GM19395 (cell line): ENCODE results near the gene ATG16L1.

Experiments used
- ATAC-seq: cut with Tn5 transposase; IDR thresholded peaks from one replicate; pipeline ENCODE4 v1.9.1; 2021; ENCODE audit warnings: mild to moderate bottlenecking, moderate library complexity; ENCODE audit not compliant: unreplicated experiment

The ATG16L1 gene

DNA sequence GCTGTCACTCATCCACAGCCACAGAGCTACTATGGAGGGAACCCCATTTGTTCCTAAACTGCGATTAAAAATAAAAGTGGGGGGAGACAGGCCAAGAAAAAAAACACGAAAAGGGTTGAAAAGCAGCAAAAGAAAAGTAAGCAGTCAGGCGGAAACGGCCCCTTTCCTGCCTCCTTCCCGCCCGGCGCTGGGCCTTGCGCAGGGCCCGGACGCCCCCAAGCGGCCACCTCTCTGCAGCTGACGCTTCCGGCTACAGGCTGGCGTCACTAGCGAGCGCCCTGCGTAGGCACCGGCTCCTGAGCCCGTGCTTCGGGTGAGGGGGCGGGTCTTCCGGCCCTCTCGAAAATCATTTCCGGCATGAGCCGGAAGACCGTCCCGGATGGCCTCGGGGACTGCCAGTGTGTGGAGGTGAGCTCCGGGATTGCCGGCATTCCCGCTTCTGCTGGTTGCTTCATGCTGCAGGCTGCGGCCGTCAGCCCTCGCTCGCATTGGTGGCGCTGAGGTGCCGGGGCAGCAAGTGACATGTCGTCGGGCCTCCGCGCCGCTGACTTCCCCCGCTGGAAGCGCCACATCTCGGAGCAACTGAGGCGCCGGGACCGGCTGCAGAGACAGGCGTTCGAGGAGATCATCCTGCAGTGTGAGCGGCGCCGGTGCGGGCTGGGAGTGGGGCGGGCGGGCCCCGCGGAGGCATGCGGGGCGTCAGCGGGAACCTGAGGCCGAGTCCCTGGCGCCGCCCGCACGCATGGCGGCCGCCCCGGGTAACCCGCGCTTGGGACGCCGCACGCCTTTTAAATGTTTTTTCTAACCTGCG, at the start of gene ATG16L1:
Gene ATG16L1, plus strand, starts transcription at position 368 of the 811 bp plus-strand sequence. Its CDS starts 155 bp downstream, at position 523.
- peak; percentile 94 for ATAC-seq

DNA sequence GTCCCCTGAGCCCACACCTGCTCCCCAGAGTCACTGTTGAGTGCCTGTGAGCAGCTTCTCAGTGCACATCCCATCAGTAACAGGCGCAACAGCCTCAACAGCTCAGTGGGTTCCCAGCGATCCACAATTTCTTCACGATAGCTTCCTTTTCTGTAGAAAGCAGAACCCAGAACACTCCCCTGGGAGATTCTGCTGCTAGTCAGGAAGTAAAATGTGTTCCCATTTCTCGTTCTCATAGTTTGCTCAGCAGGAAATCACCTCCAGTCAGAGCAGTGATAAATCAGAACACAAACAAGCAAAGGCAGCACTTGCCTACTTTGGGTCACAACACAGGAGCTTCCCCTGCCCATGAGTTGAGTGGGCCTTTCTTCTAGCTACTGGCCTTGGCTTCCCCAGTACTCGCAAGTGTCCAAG, 48.9 kb upstream of the ATG16L1 start:
- no peak for ATAC-seq

DNA sequence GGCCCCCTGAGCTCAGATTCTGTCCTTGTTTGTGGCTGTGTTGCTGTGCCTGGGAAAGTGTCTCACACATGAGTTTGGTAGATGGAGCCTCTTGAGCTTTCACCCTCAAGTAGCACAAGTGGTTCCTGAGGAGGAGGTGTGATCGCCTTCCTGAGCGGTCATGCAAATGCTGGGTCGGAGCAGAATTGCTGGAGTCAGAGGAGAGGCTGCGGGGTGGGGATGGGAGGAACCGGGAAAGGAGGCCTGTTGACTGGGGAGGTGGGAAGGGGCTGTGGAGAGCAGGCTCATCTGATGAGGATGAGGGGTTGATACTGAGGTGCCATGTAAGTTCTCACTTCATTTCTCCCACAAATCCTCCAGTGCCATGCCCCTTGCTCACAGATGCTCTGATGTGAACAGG, 48.4 kb upstream of the ATG16L1 start:
- no peak for ATAC-seq

DNA sequence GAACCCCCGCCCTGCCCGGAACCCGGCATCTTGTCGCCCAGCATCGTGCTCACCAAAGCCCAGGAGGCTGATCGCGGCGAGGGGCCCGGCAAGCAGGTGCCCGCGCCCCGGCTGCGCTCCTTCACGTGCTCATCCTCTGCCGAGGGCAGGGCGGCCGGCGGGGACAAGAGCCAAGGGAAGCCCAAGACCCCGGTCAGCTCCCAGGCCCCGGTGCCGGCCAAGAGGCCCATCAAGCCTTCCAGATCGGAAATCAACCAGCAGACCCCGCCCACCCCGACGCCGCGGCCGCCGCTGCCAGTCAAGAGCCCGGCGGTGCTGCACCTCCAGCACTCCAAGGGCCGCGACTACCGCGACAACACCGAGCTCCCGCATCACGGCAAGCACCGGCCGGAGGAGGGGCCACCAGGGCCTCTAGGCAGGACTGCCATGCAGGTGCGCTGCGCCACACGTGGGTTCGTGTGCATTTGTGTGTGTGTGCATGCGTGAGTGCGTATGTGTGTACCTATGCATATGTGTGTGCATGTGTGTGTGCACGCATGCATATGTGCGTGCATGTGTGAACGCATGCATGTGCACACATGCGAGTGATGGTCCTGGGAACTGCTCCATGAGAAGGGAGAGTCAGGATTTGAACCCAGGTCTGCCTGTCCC, 47.1 kb upstream of the ATG16L1 start:
- ATAC-seq = no peak

DNA sequence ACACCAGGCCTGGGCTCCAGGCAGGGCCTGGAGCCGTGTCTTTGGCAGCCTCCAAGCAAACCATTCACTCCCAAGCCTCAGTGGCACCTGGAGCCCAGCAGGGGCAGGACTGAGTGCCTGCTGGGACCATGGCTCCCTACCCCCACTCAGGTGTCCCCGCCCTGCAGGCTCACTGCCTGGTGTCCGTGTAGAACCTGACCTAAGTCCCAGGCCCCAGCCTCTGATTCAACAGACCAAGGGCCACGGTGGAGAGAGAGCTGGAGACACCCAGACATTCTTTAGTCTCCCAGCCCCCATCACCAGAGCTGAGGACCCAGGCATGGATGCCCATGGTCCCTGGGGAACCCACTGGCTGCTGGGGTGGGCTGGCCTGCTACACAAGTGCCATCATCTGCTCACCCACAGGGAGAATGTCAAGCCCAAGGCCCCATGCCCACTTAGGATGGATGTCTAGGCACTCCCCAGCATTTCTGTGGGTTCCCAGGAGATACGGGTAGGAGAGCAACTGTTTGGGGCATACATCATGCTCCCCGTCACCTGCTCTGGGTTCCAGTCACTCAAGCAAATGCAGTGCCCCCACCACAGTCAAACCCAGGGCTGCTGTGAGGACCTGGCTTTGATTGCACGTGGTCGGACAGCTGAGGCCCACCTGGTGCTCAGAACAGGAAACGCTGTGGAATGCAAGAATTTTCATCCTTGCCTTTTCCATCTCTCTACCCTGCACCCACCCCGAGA, 42.9 kb upstream of the ATG16L1 start:
- ATAC-seq = no peak

DNA sequence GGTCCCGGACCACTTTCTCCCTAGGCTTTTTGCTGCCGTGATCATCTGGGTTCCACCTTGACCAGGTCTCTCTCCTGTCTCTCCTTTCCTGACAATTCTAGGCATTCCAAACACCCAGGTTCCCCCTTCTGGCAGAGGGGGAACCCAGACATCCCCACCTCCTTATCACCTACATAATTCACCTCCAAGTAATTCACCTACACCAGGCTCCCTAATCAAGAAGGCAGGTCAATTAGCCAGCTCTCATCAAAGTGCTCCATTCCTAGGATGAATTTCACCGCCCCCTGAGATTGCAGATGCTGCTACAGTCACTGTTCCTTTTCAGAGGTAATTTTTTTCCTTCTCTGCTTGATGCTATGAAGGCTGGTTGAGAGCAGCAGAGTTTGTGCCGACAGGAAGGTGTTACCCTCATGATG, 42.3 kb upstream of the ATG16L1 start:
- no peak for ATAC-seq

DNA sequence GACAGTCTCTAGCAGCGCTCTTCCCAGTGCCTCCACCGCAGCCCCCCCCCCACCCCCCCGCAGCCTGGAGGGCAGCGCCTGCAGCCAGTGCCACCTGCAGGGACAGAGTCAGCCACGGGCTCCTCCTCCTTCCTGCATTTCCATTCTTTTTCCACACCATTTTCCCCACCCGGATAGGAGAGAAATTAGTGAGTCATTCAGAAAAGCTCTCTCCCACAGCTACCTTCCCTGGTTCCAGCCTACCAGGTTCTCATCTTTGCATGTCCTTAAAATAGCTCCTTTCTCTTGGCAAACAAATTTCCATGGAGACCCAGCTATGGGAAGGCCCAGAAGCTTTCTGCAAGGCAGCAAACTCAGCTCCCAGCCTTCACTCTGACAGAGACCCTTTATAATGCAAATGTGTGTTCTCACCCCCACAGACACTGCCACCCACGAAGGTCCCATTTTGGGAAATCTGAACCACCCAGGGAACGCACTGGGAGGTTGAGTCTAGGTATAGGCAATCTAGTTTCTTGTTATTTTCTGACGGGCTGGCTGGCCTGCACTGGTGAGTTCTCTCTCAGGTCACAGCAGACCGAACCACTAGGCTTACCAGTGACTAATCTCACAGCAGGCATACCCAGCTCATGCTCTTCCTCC, 41.8 kb upstream of the ATG16L1 start:
- ATAC-seq = no peak

DNA sequence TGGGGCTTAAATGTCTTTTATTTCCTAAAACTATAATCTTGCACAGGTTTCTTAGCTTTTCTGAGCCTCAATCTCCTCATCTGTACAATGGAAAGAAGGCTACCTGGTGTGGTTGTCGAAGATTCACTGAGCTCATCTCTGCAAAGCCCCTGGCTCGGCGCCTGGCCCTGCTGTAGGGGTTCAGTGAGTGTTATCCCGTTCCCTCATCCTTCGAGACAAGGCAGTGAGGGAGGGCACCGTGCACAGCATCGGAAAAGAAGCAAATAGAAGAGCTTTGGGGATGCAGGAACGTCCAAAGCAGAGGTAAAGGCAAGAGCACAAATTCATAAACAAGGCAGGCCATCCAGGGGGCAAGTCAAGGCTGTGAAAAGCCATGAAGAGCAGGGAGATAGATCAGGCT, 41.2 kb upstream of the ATG16L1 start:
- ATAC-seq = no peak

DNA sequence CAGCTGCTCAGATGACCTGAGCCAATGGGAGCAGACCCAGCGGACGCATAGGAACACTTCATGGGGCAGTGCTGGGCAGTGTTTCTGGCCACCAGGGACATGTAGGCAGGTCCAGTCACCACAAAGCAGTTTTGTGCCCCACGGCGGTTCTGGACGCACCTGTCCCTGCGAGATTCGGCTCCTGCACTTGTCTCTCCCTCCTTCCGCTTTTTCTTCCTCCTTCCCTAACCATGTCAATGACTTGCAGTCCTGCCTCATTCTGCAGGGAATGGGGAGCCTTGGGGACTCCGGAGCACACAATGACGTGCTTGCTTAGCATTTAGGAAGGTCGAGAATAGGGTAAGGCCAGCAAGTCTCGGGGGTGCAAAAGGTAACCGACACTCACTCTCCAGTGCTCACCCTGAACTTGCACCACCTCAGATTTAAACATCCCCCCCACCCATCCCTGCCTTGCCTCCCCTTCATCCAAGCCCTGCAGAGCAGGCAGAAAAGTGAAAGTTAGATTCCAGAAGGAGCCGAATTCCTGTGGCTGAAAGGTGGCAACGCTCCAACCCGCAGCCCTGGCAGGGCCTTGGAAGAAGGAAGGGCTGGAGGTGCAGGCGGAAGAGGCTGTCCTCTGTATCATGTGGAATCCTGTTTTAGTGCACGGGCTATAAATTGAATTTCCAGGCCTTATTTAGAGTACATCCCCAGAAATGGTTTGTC, 40.5 kb upstream of the ATG16L1 start:
- no peak for ATAC-seq

DNA sequence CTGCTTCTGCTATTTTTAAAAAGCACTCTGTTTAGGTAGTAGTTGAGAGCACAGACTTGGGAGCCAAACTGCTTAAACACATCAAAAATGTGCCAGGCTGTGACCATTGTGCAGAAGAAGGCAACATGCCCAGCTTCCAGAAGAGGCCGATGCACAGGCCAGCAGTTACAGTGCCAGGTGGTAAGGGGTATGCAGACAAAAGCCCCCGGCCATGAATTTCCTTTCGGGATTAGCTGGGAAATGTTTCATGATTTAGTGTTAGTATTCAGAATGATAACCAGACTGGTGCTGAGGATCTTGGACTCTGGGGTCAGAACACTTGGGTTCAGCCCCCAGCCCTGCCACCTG, 40.0 kb upstream of the ATG16L1 start:
- ATAC-seq = no peak

DNA sequence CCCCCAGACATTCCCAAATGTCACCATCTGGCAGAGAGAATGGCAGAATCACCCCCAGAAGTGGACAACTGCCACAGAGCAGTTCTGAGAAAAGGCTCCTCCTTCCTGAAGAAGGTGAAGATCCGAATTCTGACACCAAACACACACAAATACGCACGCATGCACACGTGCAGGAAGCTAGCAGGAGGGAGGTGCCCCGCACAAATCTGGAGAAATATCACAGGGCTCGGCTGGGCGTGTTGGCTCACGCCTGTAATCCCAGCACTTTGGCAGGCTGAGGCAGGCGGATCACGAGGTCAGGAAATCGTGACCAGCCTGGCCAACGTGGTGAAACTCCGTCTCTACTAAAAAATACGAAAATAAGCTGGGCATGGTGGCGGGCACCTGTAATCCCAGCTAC, 38.5 kb upstream of the ATG16L1 start:
- ATAC-seq = no peak

DNA sequence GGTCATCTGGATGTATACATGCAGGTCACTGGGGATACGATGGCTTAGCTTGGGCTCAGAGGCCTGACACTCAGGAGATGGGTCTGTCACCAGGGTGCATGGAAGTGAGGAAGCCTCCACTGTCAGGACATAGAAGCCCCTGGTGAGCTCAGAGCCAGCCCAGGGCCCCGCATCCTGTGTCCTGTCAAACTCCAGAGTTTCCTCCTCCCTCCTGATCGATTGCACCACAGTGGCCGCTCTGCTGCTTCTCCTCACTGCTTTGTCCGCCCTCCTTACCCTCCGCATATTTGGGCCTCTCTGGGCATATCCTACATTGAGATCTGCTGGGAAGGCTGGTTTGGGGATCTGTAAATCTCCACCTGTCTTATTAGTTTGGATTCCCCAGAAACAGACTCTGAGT, 37.5 kb upstream of the ATG16L1 start:
- no peak for ATAC-seq

DNA sequence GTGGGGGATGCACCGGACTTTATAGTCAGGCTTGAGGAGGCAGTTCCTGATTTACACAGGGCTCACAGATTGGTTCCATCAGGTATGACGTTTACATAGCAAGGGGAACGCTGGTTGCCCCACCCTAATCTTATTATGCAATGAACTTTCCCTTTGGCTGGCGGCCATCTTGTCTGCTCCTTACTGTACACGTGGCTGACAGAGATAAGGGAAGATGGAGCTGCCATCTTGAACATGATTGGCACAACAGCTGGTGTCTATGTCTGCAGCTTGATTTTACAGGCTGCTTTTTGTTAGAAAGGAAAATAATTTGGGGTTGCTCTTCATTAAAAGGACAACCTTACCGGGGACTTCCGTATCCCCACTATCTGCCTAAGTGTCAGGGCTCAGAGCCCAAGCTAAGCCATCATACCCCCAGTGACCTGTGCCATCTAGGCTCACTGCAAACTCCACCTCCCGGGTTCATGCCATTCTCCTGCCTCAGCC, 33.5 kb upstream of the ATG16L1 start:
- ATAC-seq = no peak

DNA sequence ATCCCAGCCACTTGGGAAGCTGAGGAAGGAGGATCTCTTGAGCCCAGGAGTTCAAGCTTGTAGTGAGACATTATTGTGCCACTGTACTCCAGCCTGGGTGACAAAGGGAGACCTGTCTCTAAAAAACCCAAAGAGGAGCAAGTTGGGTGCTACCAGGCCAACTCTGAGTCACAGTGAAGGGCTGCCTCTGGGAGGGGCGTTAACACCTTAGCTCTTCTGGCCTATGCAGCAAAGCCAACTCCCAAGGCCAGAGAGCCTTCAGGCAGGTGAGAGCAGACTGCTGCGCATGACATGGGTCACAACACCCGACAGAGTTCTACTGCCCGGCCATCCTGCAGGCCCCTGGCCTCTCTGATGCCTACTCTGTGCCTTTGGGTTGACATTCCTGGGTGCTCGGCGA, 32.6 kb upstream of the ATG16L1 start:
- no peak for ATAC-seq

DNA sequence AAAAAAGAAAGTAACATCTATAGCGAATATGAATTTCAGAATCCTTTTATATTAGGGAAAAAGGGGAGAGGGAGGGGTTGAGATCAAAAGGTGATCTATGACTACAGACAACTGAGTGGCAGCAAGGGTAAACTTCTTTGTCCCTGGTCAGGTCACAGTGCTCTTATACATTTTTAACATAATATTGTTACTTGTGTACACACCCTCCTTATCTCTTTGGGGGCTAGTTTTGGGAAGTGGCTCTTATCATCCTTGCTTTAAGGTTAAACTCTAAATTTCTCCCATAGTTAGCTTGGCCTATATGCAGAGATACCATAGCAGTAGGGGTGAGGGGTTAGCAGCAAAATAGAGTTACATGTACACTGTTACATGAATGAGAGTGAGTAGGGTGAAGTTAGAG, 31.6 kb upstream of the ATG16L1 start:
- no peak for ATAC-seq

DNA sequence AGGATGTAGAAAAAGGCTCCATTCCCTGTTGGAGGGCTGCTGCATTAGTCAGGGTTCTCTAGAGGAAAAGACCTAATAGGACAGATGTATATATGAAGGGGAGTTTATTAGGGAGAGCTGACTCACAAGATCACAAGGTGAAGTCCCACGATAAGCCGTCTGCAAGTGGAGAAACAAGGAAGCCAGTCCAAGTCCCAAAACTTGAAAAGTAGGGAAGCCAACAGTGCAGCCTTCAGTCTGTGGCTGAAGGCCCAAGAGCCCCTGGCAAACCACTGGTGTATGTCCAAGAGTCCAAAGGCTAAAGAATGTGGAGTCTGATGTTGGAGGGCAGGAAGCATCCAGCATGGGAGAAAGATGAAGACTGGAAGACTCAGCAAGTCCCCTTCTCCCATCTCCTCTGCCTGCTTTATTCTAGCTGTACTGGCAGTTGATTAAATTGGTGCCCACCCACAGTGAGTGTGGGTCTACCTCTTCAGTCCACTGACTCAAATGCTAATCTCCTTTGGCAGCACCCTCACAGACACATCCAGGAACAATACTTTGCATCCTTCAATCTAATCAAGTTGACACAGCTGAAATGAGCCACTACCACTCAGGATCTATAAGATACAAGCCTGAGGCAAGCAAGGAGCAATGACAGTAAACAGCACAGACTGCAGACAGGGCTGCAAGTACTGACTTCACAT, 30.0 kb upstream of the ATG16L1 start:
- no peak for ATAC-seq

DNA sequence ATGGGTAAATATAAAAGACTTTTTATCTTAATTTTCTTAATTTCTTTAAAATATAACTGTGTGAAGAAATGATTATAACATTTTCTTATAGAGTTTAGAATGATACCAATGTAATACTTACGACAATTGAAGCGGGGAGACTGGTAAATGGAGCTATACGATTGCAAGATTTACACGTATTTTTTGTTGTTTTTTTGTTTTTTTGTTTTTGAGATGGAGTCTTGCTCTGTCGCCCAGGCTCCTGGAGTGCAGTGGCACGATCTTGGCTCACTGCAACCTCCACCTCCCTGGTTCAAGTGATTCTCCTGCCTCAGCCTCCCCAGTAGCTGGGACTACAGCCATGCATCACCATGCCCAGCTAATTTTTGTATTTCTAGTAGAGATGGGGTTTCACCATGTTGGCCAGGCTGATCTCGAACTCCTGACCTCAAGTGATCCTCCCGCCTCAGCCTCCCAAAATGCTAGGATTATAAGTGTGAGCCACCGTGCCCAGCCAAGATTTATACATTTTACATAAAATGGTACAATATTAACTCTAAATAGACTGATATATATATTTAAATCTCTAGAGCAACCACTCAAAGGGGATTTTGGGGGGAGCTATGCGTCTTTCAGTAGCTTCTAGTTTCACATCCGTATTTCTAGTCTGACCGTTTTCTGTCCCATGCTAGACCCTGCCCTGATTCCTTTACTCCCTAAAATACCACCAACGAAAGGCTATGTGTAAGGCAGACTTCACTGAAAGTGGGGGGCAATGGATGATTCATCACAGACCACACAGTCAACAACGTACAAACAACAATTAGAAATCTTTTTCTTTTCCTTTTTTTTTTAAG, 28.2 kb upstream of the ATG16L1 start:
- peak; percentile 89 for ATAC-seq

DNA sequence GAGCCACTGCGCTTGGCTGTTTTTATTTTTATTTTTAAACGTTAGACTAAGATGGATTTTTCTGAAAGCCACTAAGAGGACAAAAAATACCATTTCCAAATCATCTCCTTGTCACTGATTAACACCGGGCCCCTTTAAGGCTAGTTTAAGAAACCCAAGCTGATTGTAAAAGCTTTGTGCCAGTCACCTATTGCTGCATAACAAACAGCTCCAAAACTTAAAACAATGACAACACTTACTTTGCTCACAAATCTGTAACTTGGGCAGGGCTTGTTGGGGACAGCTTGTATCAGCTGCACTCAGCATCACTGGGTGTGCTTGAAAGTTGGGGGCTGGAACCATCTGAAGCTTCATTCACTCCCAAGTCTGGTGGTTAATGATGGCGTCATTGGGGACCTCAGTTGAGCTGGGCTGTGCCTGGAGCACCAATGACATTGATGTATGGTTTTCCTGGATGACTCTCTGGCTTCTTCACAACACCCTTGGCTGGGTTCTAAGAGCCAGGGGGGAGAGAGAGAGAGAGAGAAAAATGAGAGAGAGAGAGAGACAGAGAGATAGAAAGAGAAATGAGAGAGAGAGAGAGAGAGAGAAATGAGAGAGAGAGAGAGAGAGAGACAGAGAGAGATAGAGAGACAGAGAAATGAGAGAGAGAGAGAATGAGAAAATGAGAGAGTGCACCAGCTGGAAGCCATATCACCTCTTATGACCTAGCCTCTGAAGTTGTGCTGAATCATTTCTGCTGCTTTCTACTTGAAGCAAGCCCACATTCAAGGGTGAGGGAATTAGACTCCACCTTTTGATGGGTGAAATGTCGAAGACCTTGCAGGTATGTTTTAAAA, 26.0 kb upstream of the ATG16L1 start:
- no peak for ATAC-seq
